ENCODE results near the gene FAM170B. TPM values are rescaled to one million over a fixed set of nuclear protein-coding genes. Genes with fewer than 3 reads are reported as not detected.

Gene FAM170B
- total and polyA plus RNA-seq, 2 of the 4 experiments (the other 2 are of a cell fraction) = not detected

- dilution Hi-C loops (cut with HindIII; ENCODE audit: low sequenced_read_pairs, unreplicated experiment) = no loop called here
- peak overlapping the region; percentile 44 for H2BK5ac ChIP-seq (ENCODE audit: low read depth, low read length, poor library complexity, severe bottlenecking)
- intact Hi-C loops (cut with micrococcal nuclease) = no loop called here
- peak overlapping the region; percentile 69 for H3K23ac ChIP-seq (ENCODE audit: low read depth, low read length)
- in situ Hi-C loops (cut with MboI; ENCODE audit: low sequenced_read_pairs) = no loop called here
- H4K20me1 ChIP-seq (ENCODE audit: insufficient read depth, low read length) = peaks cover 6% of the 10 kb centered on the region; the same call in 1 of the 2 replicates
- peak overlapping the region; percentile 91 for H2BK120ac ChIP-seq (ENCODE audit: low read depth, low read length)
- peak overlapping the region; percentile 95 for H3K4ac ChIP-seq (ENCODE audit: low read depth, low read length)
- H4K8ac ChIP-seq (ENCODE audit: low read depth in 2 of 2, low read length in 2 of 2) = peak overlapping the region; percentile 28 to 94
- peak overlapping the region; percentile 86 for H3K18ac ChIP-seq (ENCODE audit: low read depth, low read length)
- peak overlapping the region; percentile 22; the same call in 1 of the 2 replicates for H3K4me2 ChIP-seq (ENCODE audit: low read depth, low read length)
- peak overlapping the region; percentile 77 for H3K27ac ChIP-seq (ENCODE audit: insufficient read depth, low read length)
- peak overlapping the region; percentile 92 for H2BK20ac ChIP-seq (ENCODE audit: low read depth, low read length)
- no peak overlapping the region for H2AFZ ChIP-seq (replicated peaks; ENCODE audit: low read length, poor library complexity)
- H3K9me1 ChIP-seq (ENCODE audit: insufficient read depth, low read length) = peaks cover 29% of the 10 kb centered on the region
- peak overlapping the region; percentile 48 for H2AK9ac ChIP-seq (replicated peaks; ENCODE audit: low read depth, low read length, poor library complexity)
- ATAC-seq (ENCODE audit: low read depth) = peak; percentile 61
- ChIA-PET POLR2A (ENCODE audit: unreplicated experiment) (no interaction called here), CTCF (interaction anchor here (0.6 kb wide), 1 partner anchor 488 kb away, joined by 3 read pairs; no protein-coding TSS in a partner anchor)
- no peaks in the 10 kb centered on the region for H3K79me1 ChIP-seq (ENCODE audit: low read depth in 1 of 2, low read length in 2 of 2)
- peak overlapping the region; percentile 84 for H3K14ac ChIP-seq (replicated peaks; ENCODE audit: low read depth, low read length)
- no peak overlapping the region for H3K56ac ChIP-seq (ENCODE audit: extremely low read depth, insufficient read depth, low read length)
- BruUV-seq (replicated peaks) = no TSS peak
- H3K27me3 ChIP-seq (ENCODE audit: control insufficient read depth, insufficient read depth, low read length) = no peaks in the 10 kb centered on the region
- H3K4me1 ChIP-seq (ENCODE audit: control insufficient read depth, insufficient read depth, low read length) = peaks cover 44% of the 10 kb centered on the region
- H3K4me3 ChIP-seq (ENCODE audit: insufficient read depth, low read depth, low read length) = no peak overlapping the region
- H4K91ac ChIP-seq (ENCODE audit: insufficient read depth, low read depth, low read length) = peak overlapping the region; percentile 89
- no peak for TF ChIP-seq BHLHE40 (IDR thresholded peaks at IDR 0.05; ENCODE audit: low read depth, low read length)
- no peak for TF ChIP-seq CHD1 (IDR thresholded peaks at IDR 0.05; ENCODE audit: low read depth, low read length)
- TF ChIP-seq POLR2A (IDR thresholded peaks at IDR 0.05; ENCODE audit: low read depth, low read length) = no peak
- TF ChIP-seq MXI1 (IDR thresholded peaks at IDR 0.05; ENCODE audit: borderline replicate concordance, low read depth, low read length) = no peak
- TF ChIP-seq SMC3 (IDR thresholded peaks at IDR 0.05; ENCODE audit: low read depth, low read length) = no peak
- no peak for TF ChIP-seq FOS (IDR thresholded peaks at IDR 0.05; ENCODE audit: low read depth, low read length)
- no peak for TF ChIP-seq RCOR1 (IDR thresholded peaks at IDR 0.05; ENCODE audit: insufficient replicate concordance, low read length)
- TF ChIP-seq RAD21 (IDR thresholded peaks at IDR 0.05; ENCODE audit: low read length) = no peak
- TF ChIP-seq, protein P1, sequence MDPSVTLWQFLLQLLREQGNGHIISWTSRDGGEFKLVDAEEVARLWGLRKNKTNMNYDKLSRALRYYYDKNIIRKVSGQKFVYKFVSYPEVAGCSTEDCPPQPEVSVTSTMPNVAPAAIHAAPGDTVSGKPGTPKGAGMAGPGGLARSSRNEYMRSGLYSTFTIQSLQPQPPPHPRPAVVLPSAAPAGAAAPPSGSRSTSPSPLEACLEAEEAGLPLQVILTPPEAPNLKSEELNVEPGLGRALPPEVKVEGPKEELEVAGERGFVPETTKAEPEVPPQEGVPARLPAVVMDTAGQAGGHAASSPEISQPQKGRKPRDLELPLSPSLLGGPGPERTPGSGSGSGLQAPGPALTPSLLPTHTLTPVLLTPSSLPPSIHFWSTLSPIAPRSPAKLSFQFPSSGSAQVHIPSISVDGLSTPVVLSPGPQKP (IDR thresholded peaks at IDR 0.05; ENCODE audit: borderline replicate concordance, low read depth, low read length) = no peak
- TF ChIP-seq NFE2L2 (IDR thresholded peaks at IDR 0.05; ENCODE audit: low read depth, low read length) = no peak
- TF ChIP-seq MAFK (IDR thresholded peaks at IDR 0.05; ENCODE audit: low read depth, low read length) = no peak
- H3K9me3 ChIP-seq (ENCODE audit: control insufficient read depth, insufficient read depth, low read length) = no peaks in the 10 kb centered on the region; the same call in 1 of the 2 replicates
- H3K36me3 ChIP-seq (ENCODE audit: control insufficient read depth, insufficient read depth, low read length) = no peaks in the 10 kb centered on the region
- peak overlapping the region; percentile 98 for H2AK5ac ChIP-seq (ENCODE audit: low read depth, low read length)
- H4K5ac ChIP-seq (ENCODE audit: low read depth, low read length) = peak overlapping the region; percentile 67
- no peak overlapping the region for H3K9ac ChIP-seq (ENCODE audit: low read depth, low read length)
- H2BK15ac ChIP-seq (ENCODE audit: low read depth, low read length) = peak overlapping the region; percentile 77; the same call in 2 of the 3 replicates
- peak; percentile 81 for DNase-seq
- WGBS, 2 experiments (ENCODE audit: extremely low coverage in 2 of 2, insufficient read length in 1 of 2) = no CpG with 5 or more reads among the region's 2 CpGs
Observed at GRCh38 chr10:49144058-49144720, 10.4 kb upstream of the FAM170B start.

Measured in IMR-90 (cell line).